Adrenal gland (tissue), 5 donors: ENCODE data around the gene PDHX.

Experiments used
- CTCF ChIP-seq, 6 experiments: fragments of 450-650 bp in 4 of 6; fragments of 200-600 bp in 2 of 6; sonication (generic) in 1 of 6; IDR thresholded peaks; 1 replicate in 5 of 6; 2 replicates in 1 of 6; pipeline versions ENCODE4 v1.5.1 to v1.8.0; 2016 to 2021; ENCODE audit warnings: antibody characterized with exemption in 6 of 6, mild to moderate bottlenecking in 2 of 6, moderate library complexity in 1 of 6
- POLR2A ChIP-seq, 2 donors: fragments of 450-650 bp; IDR thresholded peaks; one replicate each; pipeline ENCODE4 v1.6.1; 2017; ENCODE audit warnings: antibody characterized with exemption in 2 of 2, mild to moderate bottlenecking in 2 of 2, moderate library complexity in 1 of 2
- donor health status: DM: no; HTN: no; CAD: no.

- TF ChIP-seq CTCF (IDR thresholded peaks at IDR 0.05) (no peak), POLR2A (IDR thresholded peaks at IDR 0.05) (no peak)
Observed at GRCh38 chr11:35021589-35021988, 105.2 kb downstream of the PDHX start.
